Calu3 (cell line): ENCODE measurements around the gene VPS25. TPM values are rescaled to one million over a fixed set of nuclear protein-coding genes. Genes with fewer than 3 reads are reported as not detected.

Experiments used
- BruUV-seq: library from RNA; stranded (reverse); fragments of 400-500 nt; replicated peaks from 2 replicates; lab custom pipeline; 2021; lab: Mats Ljungman, UMichigan
- CTCF ChIA-PET: fragments of 300-600 bp; sonication (Branson Sonifier 250); formaldehyde crosslinking; loops from one replicate; lab custom pipeline; 2022; ENCODE audit warnings: antibody characterized with exemption; lab: Charles Lee
- DNase-seq: peaks from one replicate; pipeline ENCODE4 v3.0.0; 2022
- H3K27ac Mint-ChIP-seq: one replicate; pipeline ENCODE4 v1.8.0; 2022; ENCODE audit warnings: mixed read lengths; ENCODE audit not compliant: unreplicated experiment
- H3K27me3 Mint-ChIP-seq: one replicate; pipeline ENCODE4 v1.8.0; 2022; ENCODE audit warnings: mixed read lengths; ENCODE audit not compliant: unreplicated experiment
- H3K36me3 Mint-ChIP-seq: one replicate; pipeline ENCODE4 v1.8.0; 2022; ENCODE audit warnings: mild to moderate bottlenecking, moderate library complexity, mixed read lengths; ENCODE audit not compliant: insufficient read depth, unreplicated experiment
- H3K4me1 Mint-ChIP-seq: one replicate; pipeline ENCODE4 v1.8.0; 2022; ENCODE audit warnings: mild to moderate bottlenecking, low read depth, mixed read lengths; ENCODE audit not compliant: unreplicated experiment
- H3K4me3 Mint-ChIP-seq: one replicate; pipeline ENCODE4 v1.8.0; 2022; ENCODE audit warnings: mild to moderate bottlenecking, low read depth, moderate library complexity, mixed read lengths; ENCODE audit not compliant: unreplicated experiment
- H3K9me3 Mint-ChIP-seq: one replicate; pipeline ENCODE4 v1.8.0; 2022; ENCODE audit warnings: low read depth, mixed read lengths; ENCODE audit not compliant: unreplicated experiment
- intact Hi-C: fragments of 100-400 bp; cut with micrococcal nuclease; formaldehyde crosslinking; loops from one replicate; pipeline ENCODE4 v1.10.0; 2022; ENCODE audit not compliant: unreplicated experiment
- total RNA-seq: library from RNA; stranded (reverse); gene quantifications from 2 replicates; pipeline ENCODE4 v1.2.3, GENCODE V29; 2022
- TF ChIP-seq, protein P1 (sequence below): fragments of 200-600 bp; IDR thresholded peaks from one replicate; pipeline ENCODE4 v1.8.0; 2022; ENCODE audit warnings: antibody characterized with exemption; ENCODE audit not compliant: unreplicated experiment

VPS25 gene
- total RNA-seq, 1 experiment from 2014 or later: 93.9 TPM

DNA sequence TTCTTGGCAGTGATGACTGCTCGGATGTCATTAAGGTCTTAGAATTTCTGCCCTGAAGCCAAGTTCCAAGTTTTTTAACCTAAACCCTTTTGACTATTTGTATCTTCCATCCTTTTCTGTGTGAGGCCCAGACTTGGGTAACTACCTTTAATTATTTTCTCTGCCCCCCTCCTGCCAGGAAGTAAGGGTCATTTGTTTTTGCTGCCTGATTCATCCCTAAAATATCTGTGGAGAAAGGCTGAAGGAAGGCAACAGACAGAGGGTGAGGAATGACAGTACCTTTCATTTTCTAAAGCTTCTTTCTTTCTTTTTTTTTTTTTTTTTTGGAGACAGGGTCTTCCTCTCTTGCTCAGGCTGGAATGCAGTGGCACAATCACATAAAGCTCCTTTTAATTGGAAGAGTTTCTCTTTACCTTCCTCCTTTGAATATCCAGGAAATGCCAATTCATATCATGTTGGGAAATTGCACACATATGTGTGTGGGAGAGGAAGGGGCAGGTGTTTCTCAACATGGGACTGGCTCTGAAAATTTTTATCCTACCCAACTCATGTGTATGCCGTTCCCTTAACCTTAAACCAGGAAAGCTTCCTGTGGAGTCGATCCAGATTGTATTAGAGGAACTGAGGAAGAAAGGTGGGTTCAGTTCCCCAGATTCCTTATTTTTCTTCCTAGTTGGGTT lies 957 bp downstream of the VPS25 start:
- CTCF ChIA-PET: interaction anchor here (0.9 to 2.0 kb wide), 6 partner anchors 11 to 196 kb away, joined by 3 to 26 read pairs (median 6); partner anchors contain the start of genes BECN1, PSMC3IP, RETREG3 and TUBG1

DNA sequence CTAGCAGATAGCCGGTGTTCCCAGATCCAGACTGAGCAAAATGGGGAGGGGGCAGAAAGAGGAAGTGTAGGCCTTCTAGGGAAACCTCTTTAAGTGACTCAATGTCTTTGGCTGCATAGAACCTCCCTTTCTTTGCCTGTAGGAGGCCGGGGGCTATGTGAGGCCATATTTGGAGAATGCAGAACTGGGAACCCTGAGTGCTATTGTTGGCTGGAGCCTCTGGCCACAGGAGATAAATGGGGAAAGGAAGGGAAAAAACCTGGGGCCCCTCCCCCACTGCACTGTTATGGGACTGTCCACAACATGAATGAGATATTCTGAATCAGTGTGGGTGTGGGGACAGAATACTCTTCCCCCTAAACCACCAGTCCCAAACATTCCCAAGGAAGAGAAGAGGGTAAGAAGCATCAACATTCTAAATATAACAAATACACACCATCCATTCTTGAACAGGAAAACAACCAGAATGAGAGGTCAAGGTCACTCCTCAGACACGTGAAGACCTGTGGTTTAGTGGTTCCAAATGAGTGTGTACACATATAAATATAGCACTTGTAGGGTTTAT lies 2.4 kb downstream of the VPS25 start:
- TF ChIP-seq, protein P1, sequence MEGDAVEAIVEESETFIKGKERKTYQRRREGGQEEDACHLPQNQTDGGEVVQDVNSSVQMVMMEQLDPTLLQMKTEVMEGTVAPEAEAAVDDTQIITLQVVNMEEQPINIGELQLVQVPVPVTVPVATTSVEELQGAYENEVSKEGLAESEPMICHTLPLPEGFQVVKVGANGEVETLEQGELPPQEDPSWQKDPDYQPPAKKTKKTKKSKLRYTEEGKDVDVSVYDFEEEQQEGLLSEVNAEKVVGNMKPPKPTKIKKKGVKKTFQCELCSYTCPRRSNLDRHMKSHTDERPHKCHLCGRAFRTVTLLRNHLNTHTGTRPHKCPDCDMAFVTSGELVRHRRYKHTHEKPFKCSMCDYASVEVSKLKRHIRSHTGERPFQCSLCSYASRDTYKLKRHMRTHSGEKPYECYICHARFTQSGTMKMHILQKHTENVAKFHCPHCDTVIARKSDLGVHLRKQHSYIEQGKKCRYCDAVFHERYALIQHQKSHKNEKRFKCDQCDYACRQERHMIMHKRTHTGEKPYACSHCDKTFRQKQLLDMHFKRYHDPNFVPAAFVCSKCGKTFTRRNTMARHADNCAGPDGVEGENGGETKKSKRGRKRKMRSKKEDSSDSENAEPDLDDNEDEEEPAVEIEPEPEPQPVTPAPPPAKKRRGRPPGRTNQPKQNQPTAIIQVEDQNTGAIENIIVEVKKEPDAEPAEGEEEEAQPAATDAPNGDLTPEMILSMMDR: no peak
- Mint-ChIP-seq H3K36me3 (peaks cover 49% of the 10 kb centered on the region), H3K27ac (no peak overlapping the region), H3K27me3 (peaks cover 1% of the 10 kb centered on the region), H3K4me1 (peaks cover 18% of the 10 kb centered on the region), H3K4me3 (no peak overlapping the region), H3K9me3 (no peaks in the 10 kb centered on the region)
- DNase-seq: no peak
- intact Hi-C loops: no loop called here
- CTCF ChIA-PET: no interaction called here
- BruUV-seq: no TSS peak

More for the DNA sequence above, 957 bp downstream of the VPS25 start:
- no TSS peak for BruUV-seq
- Mint-ChIP-seq H3K4me3 (peak overlapping the region; percentile 90), H3K27ac (peak overlapping the region; percentile 78), H3K9me3 (no peaks in the 10 kb centered on the region), H3K27me3 (no peaks in the 10 kb centered on the region), H3K4me1 (peaks cover 18% of the 10 kb centered on the region), H3K36me3 (peaks cover 38% of the 10 kb centered on the region)
- no peak for DNase-seq
- intact Hi-C loops: no loop called here
- TF ChIP-seq, protein P1: no peak

DNA sequence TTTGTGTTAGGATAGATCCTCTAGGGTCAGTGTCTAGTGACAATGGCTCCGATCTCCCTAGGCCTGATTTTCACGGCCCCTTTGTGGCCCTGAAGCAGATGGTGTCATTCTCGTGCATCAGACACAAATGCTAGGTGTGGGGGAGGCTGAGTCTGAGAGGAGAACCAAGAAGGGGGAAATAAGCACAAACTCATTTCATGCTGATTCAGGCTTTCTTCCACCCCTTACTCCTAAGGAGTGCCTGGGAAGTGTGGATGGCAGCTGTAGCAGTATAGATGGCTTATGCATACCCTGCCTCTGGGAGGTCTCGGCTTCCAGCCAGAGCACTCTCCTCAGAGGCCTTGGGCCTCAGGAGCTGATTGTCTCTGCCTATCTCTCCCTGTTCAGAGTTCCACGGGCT lies 5.3 kb downstream of the VPS25 start:
- BruUV-seq: no TSS peak
- H3K4me1 Mint-ChIP-seq: peaks cover 17% of the 10 kb centered on the region
- DNase-seq: no peak
- H3K9me3 Mint-ChIP-seq: no peaks in the 10 kb centered on the region
- CTCF ChIA-PET: interaction anchor here (1.4 kb wide), 1 partner anchor 15 kb away, joined by 3 read pairs; no protein-coding TSS in a partner anchor
- peaks cover 49% of the 10 kb centered on the region for H3K36me3 Mint-ChIP-seq
- no peak overlapping the region for H3K4me3 Mint-ChIP-seq
- intact Hi-C loops: no loop called here
- H3K27me3 Mint-ChIP-seq: peaks cover 28% of the 10 kb centered on the region
- H3K27ac Mint-ChIP-seq: no peak overlapping the region
- TF ChIP-seq, protein P1: no peak

DNA sequence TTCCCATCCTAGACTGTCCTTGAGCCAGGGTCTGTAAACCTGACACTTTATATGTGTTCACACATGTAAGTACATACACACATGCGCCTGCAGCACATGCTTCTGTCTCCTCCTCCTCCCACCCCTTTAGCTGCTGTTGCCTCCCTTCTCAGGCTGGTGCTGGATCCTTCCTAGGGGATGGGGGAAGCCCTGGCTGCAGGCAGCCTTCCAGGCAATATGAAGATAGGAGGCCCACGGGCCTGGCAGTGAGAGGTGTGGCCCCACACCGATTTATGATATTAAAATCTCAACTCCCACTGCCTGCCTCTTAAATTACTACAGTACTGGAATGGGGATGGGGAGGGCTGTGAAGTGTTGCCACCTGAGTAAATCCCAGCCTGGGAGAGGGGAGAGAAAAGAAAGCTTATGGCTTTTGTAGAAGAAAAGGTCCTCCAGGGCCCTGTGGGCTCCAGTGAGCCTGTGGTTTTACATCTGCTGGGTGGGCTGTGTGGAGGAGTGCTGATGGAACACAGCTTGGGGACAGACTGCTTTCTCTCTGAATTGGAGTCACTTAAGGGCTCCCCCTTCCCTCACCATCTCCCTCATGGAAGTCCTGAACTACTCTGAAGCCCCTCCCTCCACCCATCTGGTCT lies 6.2 kb downstream of the VPS25 start:
- peaks cover 42% of the 10 kb centered on the region for H3K36me3 Mint-ChIP-seq
- intact Hi-C loops: no loop called here
- TF ChIP-seq, protein P1: no peak
- DNase-seq: no peak
- H3K4me3 Mint-ChIP-seq: peak overlapping the region; percentile 57
- H3K4me1 Mint-ChIP-seq: peaks cover 12% of the 10 kb centered on the region
- H3K27me3 Mint-ChIP-seq: peaks cover 37% of the 10 kb centered on the region
- BruUV-seq: no TSS peak
- H3K27ac Mint-ChIP-seq: peak overlapping the region; percentile 45
- no peaks in the 10 kb centered on the region for H3K9me3 Mint-ChIP-seq
- CTCF ChIA-PET: no interaction called here
